HL-60 (cell line): Measurements from ENCODE around the gene ZSWIM4.
A peak's percentile ranks its signal among the peaks of the same experiment; 100 is the strongest.

Experiments
- DNase-seq, 2 experiments: peaks; one replicate each; pipeline ENCODE4 v3.0.0-alpha.2; 2010 to 2020; ENCODE audit warnings: low read depth in 1 of 2, low spot score in 1 of 2
- H3K27ac ChIP-seq: fragments of 250-450 bp; sonication (Bioruptor Pico); replicated peaks from 2 replicates; pipeline ENCODE4 v1.5.1; 2020; ENCODE audit warnings: mild to moderate bottlenecking, moderate library complexity
- H3K27me3 ChIP-seq: fragments of 250-450 bp; sonication (Bioruptor Pico); 2 replicates; pipeline ENCODE4 v1.5.1; 2021; ENCODE audit warnings: mild to moderate bottlenecking, moderate library complexity; ENCODE audit not compliant: insufficient read depth, poor library complexity, severe bottlenecking
- H3K4me3 ChIP-seq: replicated peaks from 2 replicates; pipeline ENCODE4 v1.5.1; 2011; ENCODE audit warnings: mild to moderate bottlenecking, control low read depth, low read length; ENCODE audit not compliant: insufficient read depth
- CTCF ChIP-seq: IDR thresholded peaks from one replicate; pipeline ENCODE4 v1.5.1; 2011; ENCODE audit warnings: low read length, control low read depth, inconsistent platforms; ENCODE audit not compliant: insufficient read depth
- GABPA ChIP-seq: IDR thresholded peaks from 2 replicates; pipeline ENCODE4 v1.6.1; 2012; ENCODE audit warnings: low read depth
- POLR2AphosphoS5 ChIP-seq: IDR thresholded peaks from 2 replicates; pipeline ENCODE4 v1.6.1; 2012; ENCODE audit warnings: low read depth
- REST ChIP-seq: IDR thresholded peaks from 2 replicates; pipeline ENCODE4 v1.6.1; 2012; ENCODE audit warnings: low read depth; ENCODE audit not compliant: insufficient replicate concordance
- SPI1 ChIP-seq: IDR thresholded peaks from 2 replicates; pipeline ENCODE4 v1.6.1; 2012; ENCODE audit warnings: low read depth, mild to moderate bottlenecking, borderline replicate concordance

ZSWIM4 gene

GRCh38 chr19:13783565-13784500 is 11.4 kb upstream of the ZSWIM4 start:
- TF ChIP-seq GABPA = no peak
- no peak for TF ChIP-seq REST
- TF ChIP-seq CTCF = no peak
- no peak for TF ChIP-seq SPI1
- TF ChIP-seq POLR2AphosphoS5 = no peak
- Histone ChIP-seq H3K4me3 (no peak overlapping the region), H3K27me3 (no peaks in the 10 kb centered on the region), H3K27ac (no peak overlapping the region)
- DNase-seq = no peak

- Histone ChIP-seq H3K27me3 (no peaks in the 10 kb centered on the region), H3K27ac (peak overlapping the region; percentile 18; the same call in 1 of the 2 replicates), H3K4me3 (no peak overlapping the region)
- TF ChIP-seq REST (no peak), CTCF (peak; percentile 33), POLR2AphosphoS5 (no peak)
- peak in 1 of 2 experiments; percentile 74 for DNase-seq
These were observed 10.4 kb upstream of the ZSWIM4 start for GRCh38 chr19:13784731-13785452.

- no peak for TF ChIP-seq REST
- peak; percentile 76 for TF ChIP-seq POLR2AphosphoS5
- peak in 1 of 2 experiments; percentile 91 for DNase-seq
- Histone ChIP-seq H3K27ac (peak overlapping the region; percentile 82), H3K27me3 (no peaks in the 10 kb centered on the region), H3K4me3 (no peak overlapping the region)
These were observed 6.3 kb upstream of the ZSWIM4 start for GRCh38 chr19:13788991-13789390.
